ENCODE data around the gene EFCAB11. TPM values are rescaled to one million over a fixed set of nuclear protein-coding genes. Genes with fewer than 3 reads are reported as not detected.

Gene EFCAB11
- total and polyA plus RNA-seq, 2 donors (not counting 1 experiment from before 2014, with no cell fraction given): 4.2 to 13.8 TPM

- POLR2A ChIA-PET: no interaction called here
- no peak for DNase-seq
- no peak overlapping the region for H2AFZ ChIP-seq (ENCODE audit: insufficient read depth, low read depth, low read length, poor library complexity, severe bottlenecking)
- H3K36me3 ChIP-seq (replicated peaks in 1 of 2; ENCODE audit: control extremely low read depth in 1 of 2, control insufficient read depth in 1 of 2, extremely low read depth in 1 of 2, insufficient read depth in 2 of 2, low read length in 1 of 2): no peaks in the 10 kb centered on the region
- no peaks in the 10 kb centered on the region for H3K27me3 ChIP-seq (replicated peaks in 1 of 4; ENCODE audit: control extremely low read depth in 1 of 4, control insufficient read depth in 3 of 4, insufficient read depth in 4 of 4, low read length in 3 of 4)
- no peak overlapping the region for H3K27ac ChIP-seq (ENCODE audit: low read length in 2 of 2)
- no peak overlapping the region for H3K4me3 ChIP-seq (ENCODE audit: control extremely low read depth in 1 of 5, extremely low read depth in 1 of 5, insufficient read depth in 1 of 5, low read depth in 2 of 5, low read length in 4 of 5)
- Mint-ChIP-seq H3K4me3 (no peak overlapping the region), H3K9me3 (ENCODE audit: insufficient read depth) (no peaks in the 10 kb centered on the region), H3K27ac (no peak overlapping the region), H3K4me1 (no peaks in the 10 kb centered on the region), H3K27me3 (no peaks in the 10 kb centered on the region)
- H3K4me2 ChIP-seq (replicated peaks; ENCODE audit: low read depth, low read length, poor library complexity, severe bottlenecking): no peak overlapping the region
- no peak for ATAC-seq (ENCODE audit: low read depth)
- no peaks in the 10 kb centered on the region for H3K79me2 ChIP-seq (ENCODE audit: control insufficient read depth, insufficient read depth, low read length)
- H3K9me3 ChIP-seq (ENCODE audit: control extremely low read depth in 1 of 3, control insufficient read depth in 2 of 3, insufficient read depth in 1 of 3, low read length in 2 of 3): no peaks in the 10 kb centered on the region
- no peaks in the 10 kb centered on the region for H4K20me1 ChIP-seq (ENCODE audit: control insufficient read depth, insufficient read depth, low read length, poor library complexity, severe bottlenecking)
- CTCF ChIA-PET: no interaction called here
- WGBS (ENCODE audit: insufficient coverage): 97% methylated on average over 11 of the region's 11 CpGs
- TF ChIP-seq EZH2 (IDR thresholded peaks at IDR 0.05; ENCODE audit: borderline replicate concordance, insufficient read depth, low read depth, low read length, poor library complexity, severe bottlenecking) (no peak), CTCF (IDR thresholded peaks at IDR 0.05) (no peak)
- no peak overlapping the region for H3K9ac ChIP-seq (ENCODE audit: low read length)
- intact Hi-C loops (cut with micrococcal nuclease): no loop called here
- H3K4me1 ChIP-seq (ENCODE audit: control insufficient read depth in 2 of 2, insufficient read depth in 2 of 2, low read length in 2 of 2): no peaks in the 10 kb centered on the region
Observed at GRCh38 chr14:89814126-89814525, 140.4 kb downstream of the EFCAB11 start.

DNA sequence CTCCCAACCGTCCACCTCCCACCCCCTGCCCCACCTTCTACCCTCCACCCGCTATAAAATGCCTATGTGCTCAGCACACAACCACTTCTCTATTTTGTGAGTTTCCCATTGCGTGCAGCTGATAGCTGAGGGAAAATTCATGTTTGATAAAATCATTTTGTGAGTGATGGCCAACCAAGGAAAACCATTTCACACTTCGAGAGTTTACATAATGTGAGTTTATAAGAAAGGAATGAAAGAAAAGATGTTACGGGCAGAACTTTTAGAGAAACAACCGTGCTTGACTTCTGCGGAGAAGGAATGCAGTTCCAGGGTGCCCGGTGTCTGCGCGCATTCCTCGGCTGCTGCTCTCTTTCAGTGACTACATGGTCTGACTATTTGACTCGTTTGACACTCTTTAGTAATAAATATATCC is 140.9 kb downstream of the EFCAB11 start:
- DNase-seq: no peak

More for the DNA sequence above, 140.9 kb downstream of the EFCAB11 start:
- WGBS (ENCODE audit: insufficient coverage): 0% methylated on average over 1 of the region's 12 CpGs
- no peaks in the 10 kb centered on the region for H4K20me1 ChIP-seq (ENCODE audit: control insufficient read depth, insufficient read depth, low read length, poor library complexity, severe bottlenecking)
- no peak overlapping the region for H3K4me2 ChIP-seq (replicated peaks; ENCODE audit: low read depth, low read length, poor library complexity, severe bottlenecking)
- intact Hi-C loops (cut with micrococcal nuclease): no loop called here
- no peaks in the 10 kb centered on the region for H3K9me3 ChIP-seq (ENCODE audit: control extremely low read depth in 1 of 3, control insufficient read depth in 2 of 3, insufficient read depth in 1 of 3, low read length in 2 of 3)
- no peak overlapping the region for H3K4me3 ChIP-seq (ENCODE audit: control extremely low read depth in 1 of 5, extremely low read depth in 1 of 5, insufficient read depth in 1 of 5, low read depth in 2 of 5, low read length in 4 of 5)
- H3K4me3 Mint-ChIP-seq: no peak overlapping the region
- no peaks in the 10 kb centered on the region for H3K79me2 ChIP-seq (ENCODE audit: control insufficient read depth, insufficient read depth, low read length)
- no peaks in the 10 kb centered on the region for H3K9me3 Mint-ChIP-seq (ENCODE audit: insufficient read depth)
- no peak overlapping the region for H3K27ac ChIP-seq (ENCODE audit: low read length in 2 of 2)
- no peaks in the 10 kb centered on the region for H3K36me3 ChIP-seq (replicated peaks in 1 of 2; ENCODE audit: control extremely low read depth in 1 of 2, control insufficient read depth in 1 of 2, extremely low read depth in 1 of 2, insufficient read depth in 2 of 2, low read length in 1 of 2)
- CTCF ChIA-PET: no interaction called here
- H3K4me1 Mint-ChIP-seq: no peaks in the 10 kb centered on the region
- TF ChIP-seq CTCF (IDR thresholded peaks at IDR 0.05) (no peak), EZH2 (IDR thresholded peaks at IDR 0.05; ENCODE audit: borderline replicate concordance, insufficient read depth, low read depth, low read length, poor library complexity, severe bottlenecking) (no peak)
- H3K27me3 Mint-ChIP-seq: no peaks in the 10 kb centered on the region
- no peaks in the 10 kb centered on the region for H3K4me1 ChIP-seq (ENCODE audit: control insufficient read depth in 2 of 2, insufficient read depth in 2 of 2, low read length in 2 of 2)
- no peak overlapping the region for H2AFZ ChIP-seq (ENCODE audit: insufficient read depth, low read depth, low read length, poor library complexity, severe bottlenecking)
- H3K27ac Mint-ChIP-seq: no peak overlapping the region
- no peaks in the 10 kb centered on the region for H3K27me3 ChIP-seq (replicated peaks in 1 of 4; ENCODE audit: control extremely low read depth in 1 of 4, control insufficient read depth in 3 of 4, insufficient read depth in 4 of 4, low read length in 3 of 4)
- POLR2A ChIA-PET: no interaction called here
- ATAC-seq (ENCODE audit: low read depth): no peak
- H3K9ac ChIP-seq (ENCODE audit: low read length): no peak overlapping the region

Data from B cell (primary cell).